Prostate gland (tissue), 2 donors: Measurements from ENCODE around the gene RPN2.

Source experiments
- POLR2A ChIP-seq: fragments of 450-650 bp; IDR thresholded peaks from one replicate; pipeline ENCODE4 v1.6.1; 2016; ENCODE audit warnings: antibody characterized with exemption, mild to moderate bottlenecking
- POLR2AphosphoS5 ChIP-seq: sonication (generic); formaldehyde crosslinking; IDR thresholded peaks from one replicate; pipeline ENCODE4 v1.6.1; 2017; ENCODE audit warnings: antibody characterized with exemption
- TF ChIP-seq, protein P1 (sequence below), 4 experiments: fragments of 200-600 bp in 2 of 4; fragments of 450-650 bp in 2 of 4; sonication (generic) in 2 of 4; IDR thresholded peaks; 1 replicate in 3 of 4; 2 replicates in 1 of 4; pipeline ENCODE4 v1.5.1; 2016 to 2019; ENCODE audit warnings: antibody characterized with exemption in 4 of 4, mild to moderate bottlenecking in 2 of 4, moderate library complexity in 2 of 4

DNA sequence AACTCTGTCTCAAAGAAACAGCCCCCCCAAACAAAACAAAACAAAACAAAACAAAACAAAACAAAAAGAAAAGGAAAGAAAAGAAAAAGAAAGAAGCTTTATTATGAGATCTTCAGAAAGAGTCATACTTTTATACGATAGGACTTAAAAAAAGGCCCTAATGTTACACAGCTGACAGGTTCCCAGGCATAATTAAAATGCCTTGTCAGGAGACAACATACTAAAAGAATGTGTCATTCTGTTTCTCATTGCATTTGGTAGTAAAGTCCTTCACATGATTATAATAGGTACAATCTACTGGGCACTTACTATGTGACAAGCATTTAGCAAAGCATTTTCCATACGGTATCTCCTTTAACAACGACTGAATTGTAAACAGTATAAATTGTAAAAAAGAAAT lies 36.4 kb upstream of the RPN2 start:
- TF ChIP-seq POLR2AphosphoS5 (no peak), POLR2A (no peak)
- TF ChIP-seq, protein P1, sequence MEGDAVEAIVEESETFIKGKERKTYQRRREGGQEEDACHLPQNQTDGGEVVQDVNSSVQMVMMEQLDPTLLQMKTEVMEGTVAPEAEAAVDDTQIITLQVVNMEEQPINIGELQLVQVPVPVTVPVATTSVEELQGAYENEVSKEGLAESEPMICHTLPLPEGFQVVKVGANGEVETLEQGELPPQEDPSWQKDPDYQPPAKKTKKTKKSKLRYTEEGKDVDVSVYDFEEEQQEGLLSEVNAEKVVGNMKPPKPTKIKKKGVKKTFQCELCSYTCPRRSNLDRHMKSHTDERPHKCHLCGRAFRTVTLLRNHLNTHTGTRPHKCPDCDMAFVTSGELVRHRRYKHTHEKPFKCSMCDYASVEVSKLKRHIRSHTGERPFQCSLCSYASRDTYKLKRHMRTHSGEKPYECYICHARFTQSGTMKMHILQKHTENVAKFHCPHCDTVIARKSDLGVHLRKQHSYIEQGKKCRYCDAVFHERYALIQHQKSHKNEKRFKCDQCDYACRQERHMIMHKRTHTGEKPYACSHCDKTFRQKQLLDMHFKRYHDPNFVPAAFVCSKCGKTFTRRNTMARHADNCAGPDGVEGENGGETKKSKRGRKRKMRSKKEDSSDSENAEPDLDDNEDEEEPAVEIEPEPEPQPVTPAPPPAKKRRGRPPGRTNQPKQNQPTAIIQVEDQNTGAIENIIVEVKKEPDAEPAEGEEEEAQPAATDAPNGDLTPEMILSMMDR (IDR thresholded peaks at IDR 0.05), result no peak
